ENCODE measurements around the gene IQCF6. TPM values are rescaled to one million over a fixed set of nuclear protein-coding genes. Genes with fewer than 3 reads are reported as not detected.

Gene IQCF6
- polyA plus RNA-seq, 1 of the 3 experiments (the other 2 are of a cell fraction), result not detected

DNA sequence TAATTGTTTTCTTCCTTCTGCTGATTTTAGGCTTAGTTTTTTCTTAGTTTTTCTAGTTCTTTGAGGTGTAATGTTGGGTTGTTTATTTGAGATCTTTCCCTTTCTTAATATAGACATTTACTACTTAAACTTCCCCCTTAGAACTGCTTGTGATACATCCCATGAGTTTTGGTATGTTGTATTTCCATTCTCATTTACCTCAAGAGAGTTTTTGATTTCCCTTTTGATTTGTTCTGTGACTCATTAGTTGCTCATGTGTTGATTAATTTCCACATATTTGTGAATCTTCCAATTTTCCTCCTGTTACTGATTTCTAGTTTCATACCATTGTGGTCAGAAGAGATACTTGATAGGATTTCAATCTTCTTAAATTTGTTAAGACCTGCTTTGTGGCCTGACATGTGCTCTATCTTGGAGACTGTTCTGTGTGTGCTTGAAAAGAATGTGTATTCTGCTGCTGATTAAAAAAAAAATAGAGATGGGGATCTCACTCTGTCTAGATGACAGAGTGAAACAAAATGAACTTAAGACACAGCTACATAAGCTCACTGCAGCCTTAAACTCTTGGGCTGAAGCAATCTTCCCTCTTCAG, 49.9 kb downstream of the IQCF6 start:
- H3K27ac ChIP-seq (ENCODE audit: low read depth in 2 of 2, low read length in 1 of 2), result no peak overlapping the region
- TF ChIP-seq EP300 (IDR thresholded peaks at IDR 0.05; ENCODE audit: borderline replicate concordance in 1 of 2, low read depth in 1 of 2, low read length in 1 of 2), result no peak
- no peak for TF ChIP-seq NRF1 (IDR thresholded peaks at IDR 0.05; ENCODE audit: low read depth, low read length)
- no peak for TF ChIP-seq FOSL2 (IDR thresholded peaks at IDR 0.05; ENCODE audit: borderline replicate concordance, low read depth)
- TF ChIP-seq YY1 (IDR thresholded peaks at IDR 0.05; ENCODE audit: low read depth), result no peak
- TF ChIP-seq, protein P1, sequence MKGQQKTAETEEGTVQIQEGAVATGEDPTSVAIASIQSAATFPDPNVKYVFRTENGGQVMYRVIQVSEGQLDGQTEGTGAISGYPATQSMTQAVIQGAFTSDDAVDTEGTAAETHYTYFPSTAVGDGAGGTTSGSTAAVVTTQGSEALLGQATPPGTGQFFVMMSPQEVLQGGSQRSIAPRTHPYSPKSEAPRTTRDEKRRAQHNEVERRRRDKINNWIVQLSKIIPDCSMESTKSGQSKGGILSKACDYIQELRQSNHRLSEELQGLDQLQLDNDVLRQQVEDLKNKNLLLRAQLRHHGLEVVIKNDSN (IDR thresholded peaks at IDR 0.05; ENCODE audit: borderline replicate concordance, low read depth), result no peak
- TF ChIP-seq EZH2phosphoT487 (IDR thresholded peaks at IDR 0.05; ENCODE audit: borderline replicate concordance, low read depth), result no peak
- TF ChIP-seq, protein P2, sequence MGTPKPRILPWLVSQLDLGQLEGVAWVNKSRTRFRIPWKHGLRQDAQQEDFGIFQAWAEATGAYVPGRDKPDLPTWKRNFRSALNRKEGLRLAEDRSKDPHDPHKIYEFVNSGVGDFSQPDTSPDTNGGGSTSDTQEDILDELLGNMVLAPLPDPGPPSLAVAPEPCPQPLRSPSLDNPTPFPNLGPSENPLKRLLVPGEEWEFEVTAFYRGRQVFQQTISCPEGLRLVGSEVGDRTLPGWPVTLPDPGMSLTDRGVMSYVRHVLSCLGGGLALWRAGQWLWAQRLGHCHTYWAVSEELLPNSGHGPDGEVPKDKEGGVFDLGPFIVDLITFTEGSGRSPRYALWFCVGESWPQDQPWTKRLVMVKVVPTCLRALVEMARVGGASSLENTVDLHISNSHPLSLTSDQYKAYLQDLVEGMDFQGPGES (IDR thresholded peaks at IDR 0.05; ENCODE audit: low read depth, low read length), result no peak
- no peak for TF ChIP-seq GABPA (IDR thresholded peaks at IDR 0.05; ENCODE audit: low read depth)
- TF ChIP-seq GATA2 (CRISPR knock-in tag; IDR thresholded peaks at IDR 0.05), result no peak
- TF ChIP-seq TAF1 (IDR thresholded peaks at IDR 0.05; ENCODE audit: borderline replicate concordance, low read depth, low read length), result no peak
- no peak overlapping the region for H3K9ac ChIP-seq
- no peaks in the 10 kb centered on the region for H3K27me3 ChIP-seq (ENCODE audit: insufficient read depth)
- CTCF ChIA-PET, result interaction anchor here (6.0 kb wide), 1 partner anchor 11 kb away, joined by 42 read pairs; no protein-coding TSS in a partner anchor
- DNase-seq, result no peak
- no peak overlapping the region for H3K4me3 ChIP-seq (ENCODE audit: low read depth in 2 of 2, low read length in 1 of 2)
- no peaks in the 10 kb centered on the region for H3K9me3 ChIP-seq
- H2AFZ ChIP-seq (ENCODE audit: low read depth), result no peak overlapping the region
- no peaks in the 10 kb centered on the region for H3K36me3 ChIP-seq (replicated peaks in 1 of 2; ENCODE audit: control insufficient read depth in 1 of 2, insufficient read depth in 2 of 2, low read length in 1 of 2)
- no peaks in the 10 kb centered on the region for H3K79me2 ChIP-seq (ENCODE audit: insufficient read depth)
- H4K20me1 ChIP-seq (ENCODE audit: insufficient read depth), result no peaks in the 10 kb centered on the region
- H3K4me1 ChIP-seq (ENCODE audit: control insufficient read depth in 1 of 2, insufficient read depth in 2 of 2, low read depth in 1 of 2, low read length in 1 of 2), result no peaks in the 10 kb centered on the region
- POLR2A ChIA-PET, result no interaction called here
- no peaks in the 10 kb centered on the region for H3K9me2 ChIP-seq
- H3K4me2 ChIP-seq, result no peak overlapping the region
- H3F3A ChIP-seq (replicated peaks; ENCODE audit: insufficient read depth), result no peaks in the 10 kb centered on the region

Other genes with a start within 250 kb of the IQCF6 start
- gene RAD54L2, start 240.5 kb downstream of the IQCF6 start, polyA plus RNA-seq (2012; rRNA removed), result 3.6 and 4.1 TPM in 2 replicates
- gene TEX264, start 108.0 kb downstream of the IQCF6 start, polyA plus RNA-seq (2012; rRNA removed), result 82.1 and 86.0 TPM in 2 replicates
- gene GRM2, start 72.2 kb downstream of the IQCF6 start, polyA plus RNA-seq (2012; rRNA removed), result 0.15 and 0.24 TPM in 2 replicates
- gene IQCF2, start 82.4 kb upstream of the IQCF6 start, polyA plus RNA-seq (2012; rRNA removed), result not detected in 2 replicates
- gene IQCF5, start 96.4 kb upstream of the IQCF6 start, polyA plus RNA-seq (2012; rRNA removed), result not detected in 2 replicates
- gene IQCF1, start 124.1 kb upstream of the IQCF6 start, polyA plus RNA-seq (2012; rRNA removed), result not detected in 2 replicates
- 49.6 and 52.0 TPM in 2 replicates for gene RRP9, start 162.7 kb upstream of the IQCF6 start, polyA plus RNA-seq (2012; rRNA removed)
- gene PARP3, start 163.1 kb upstream of the IQCF6 start, polyA plus RNA-seq (2012; rRNA removed), result 31.1 and 35.2 TPM in 2 replicates
- 0.02 and 0.10 TPM in 2 replicates for gene GPR62, start 176.1 kb upstream of the IQCF6 start, polyA plus RNA-seq (2012; rRNA removed)
- gene PCBP4, start 188.2 kb upstream of the IQCF6 start, polyA plus RNA-seq (2012; rRNA removed), result 97.4 and 118 TPM in 2 replicates
- gene ABHD14B, start 194.8 kb upstream of the IQCF6 start, polyA plus RNA-seq (2012; rRNA removed), result 64.1 and 88.3 TPM in 2 replicates
- 22.1 and 31.5 TPM in 2 replicates for gene ABHD14A, start 195.8 kb upstream of the IQCF6 start, polyA plus RNA-seq (2012; rRNA removed)
- 93.0 and 96.2 TPM in 2 replicates for gene ACY1, start 204.3 kb upstream of the IQCF6 start, polyA plus RNA-seq (2012; rRNA removed)
- gene RPL29, start 216.7 kb upstream of the IQCF6 start, polyA plus RNA-seq (2012; rRNA removed), result 3,173 and 3,642 TPM in 2 replicates